ENCODE measurements around the gene NANOGP8.

- no peak for TF ChIP-seq CTCF (conservative IDR thresholded peaks at IDR 0.05 in 1 of 2, IDR thresholded peaks at IDR 0.05 in 1 of 2; ENCODE audit: extremely low read depth in 1 of 2, insufficient read depth in 1 of 2, low read depth in 1 of 2, low read length in 2 of 2)
- no peak for TF ChIP-seq EZH2 (IDR thresholded peaks at IDR 0.05; ENCODE audit: borderline replicate concordance, low read length)
These were observed 17.1 kb upstream of the NANOGP8 start for GRCh38 chr15:35102186-35102585.

All from mammary epithelial cell (primary cell).